Body of pancreas (tissue), 4 donors: ENCODE results near the gene VSTM4.

Experiments used
- CTCF ChIP-seq, 7 experiments: fragments of 450-650 bp in 4 of 7; fragments of 200-600 bp in 3 of 7; sonication (generic) in 3 of 7; IDR thresholded peaks; one replicate each; pipeline ENCODE4 v1.5.1; 2016 to 2019; ENCODE audit warnings: antibody characterized with exemption in 7 of 7
- POLR2A ChIP-seq, 3 donors: fragments of 450-650 bp; IDR thresholded peaks; one replicate each; pipeline ENCODE4 v1.6.1; 2016; ENCODE audit warnings: antibody characterized with exemption in 3 of 3, mild to moderate bottlenecking in 2 of 3

GRCh38 chr10:49158915-49159314, 43.6 kb upstream of the VSTM4 start:
- TF ChIP-seq CTCF (IDR thresholded peaks at IDR 0.05), result no peak
- TF ChIP-seq POLR2A (IDR thresholded peaks at IDR 0.05), result no peak
